Skeletal muscle tissue (tissue), 4 donors: ENCODE data around the gene HOXC11. TPM values are rescaled to one million over a fixed set of nuclear protein-coding genes. Genes with fewer than 3 reads are reported as not detected.

Experiments used
- H3K27ac ChIP-seq: one replicate; pipeline ENCODE4 v1.7.0; 2013; ENCODE audit warnings: mild to moderate bottlenecking, low read depth, low read length, inconsistent platforms
- H3K27me3 ChIP-seq, 3 donors: one replicate each; pipeline ENCODE4 v1.7.0; 2013; ENCODE audit warnings: low read length in 3 of 3; ENCODE audit not compliant: control insufficient read depth in 3 of 3, insufficient read depth in 3 of 3
- H3K36me3 ChIP-seq, 3 donors: one replicate each; pipeline ENCODE4 v1.7.0; 2013; ENCODE audit warnings: low read length in 3 of 3; ENCODE audit not compliant: control insufficient read depth in 3 of 3, insufficient read depth in 3 of 3
- H3K4me1 ChIP-seq, 3 donors: one replicate each; pipeline ENCODE4 v1.7.0; 2013; ENCODE audit warnings: low read length in 3 of 3, mild to moderate bottlenecking in 3 of 3; ENCODE audit not compliant: control insufficient read depth in 3 of 3, insufficient read depth in 3 of 3
- H3K4me3 ChIP-seq, 3 donors: one replicate each; pipeline ENCODE4 v1.7.0; 2013; ENCODE audit warnings: low read length in 3 of 3
- H3K9ac ChIP-seq, 3 donors: one replicate each; pipeline ENCODE4 v1.7.0; 2013; ENCODE audit warnings: low read length in 3 of 3, mild to moderate bottlenecking in 3 of 3, moderate library complexity in 2 of 3, low read depth in 1 of 3
- H3K9me3 ChIP-seq, 3 donors: one replicate each; pipeline ENCODE4 v1.7.0; 2013; ENCODE audit warnings: low read length in 3 of 3; ENCODE audit not compliant: control insufficient read depth in 3 of 3
- total RNA-seq: library from RNA; depleted of rRNA; stranded (reverse); fragments of >200 nt; gene quantifications from one replicate; pipeline ENCODE4 v1.2.3, GENCODE V29; 2014
- donor health status: Osteomylitis.

Gene HOXC11
- total RNA-seq, 1 donor from 2014 or later = 0.52 TPM

GRCh38 chr12:54007538-54008259 is 34.8 kb downstream of the HOXC11 start:
- H3K9ac ChIP-seq = peak overlapping the region in 2 of 3 donors; percentile 57 to 87
- H3K4me1 ChIP-seq = peaks cover 55 to 65% (median 58%) of the 10 kb centered on the region in 3 donors
- H3K27me3 ChIP-seq = peaks cover 0 to 3% (median 2%) of the 10 kb centered on the region in 3 donors
- no peaks in the 10 kb centered on the region for H3K9me3 ChIP-seq
- H3K4me3 ChIP-seq = peak overlapping the region in 2 of 3 donors; percentile 0 to 6
- no peaks in the 10 kb centered on the region for H3K36me3 ChIP-seq
- H3K27ac ChIP-seq = no peak overlapping the region

DNA sequence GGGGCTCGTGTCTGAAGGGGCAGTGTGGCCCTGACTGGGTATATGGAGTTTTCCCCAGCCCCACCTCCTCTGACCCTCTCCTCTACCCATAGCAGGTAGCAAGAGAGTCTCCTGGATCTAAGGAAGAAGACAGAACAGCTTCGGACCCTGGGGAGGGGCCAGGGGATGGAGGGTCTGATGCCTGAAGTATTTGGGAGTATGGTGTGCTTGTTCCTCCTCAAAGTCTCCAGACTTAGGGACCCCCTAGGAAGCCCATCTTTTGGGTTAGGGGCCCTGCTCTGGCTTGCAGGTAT is 35.3 kb downstream of the HOXC11 start:
- Histone ChIP-seq H3K4me3 (peak overlapping the region in 1 of 3 donors; percentile 6), H3K9ac (peak overlapping the region in 2 of 3 donors; percentile 32 to 57), H3K9me3 (no peaks in the 10 kb centered on the region), H3K27me3 (peaks cover 0 to 2% (median 0%) of the 10 kb centered on the region in 3 donors), H3K36me3 (no peaks in the 10 kb centered on the region), H3K4me1 (peaks cover 55 to 65% (median 58%) of the 10 kb centered on the region in 3 donors), H3K27ac (no peak overlapping the region)

DNA sequence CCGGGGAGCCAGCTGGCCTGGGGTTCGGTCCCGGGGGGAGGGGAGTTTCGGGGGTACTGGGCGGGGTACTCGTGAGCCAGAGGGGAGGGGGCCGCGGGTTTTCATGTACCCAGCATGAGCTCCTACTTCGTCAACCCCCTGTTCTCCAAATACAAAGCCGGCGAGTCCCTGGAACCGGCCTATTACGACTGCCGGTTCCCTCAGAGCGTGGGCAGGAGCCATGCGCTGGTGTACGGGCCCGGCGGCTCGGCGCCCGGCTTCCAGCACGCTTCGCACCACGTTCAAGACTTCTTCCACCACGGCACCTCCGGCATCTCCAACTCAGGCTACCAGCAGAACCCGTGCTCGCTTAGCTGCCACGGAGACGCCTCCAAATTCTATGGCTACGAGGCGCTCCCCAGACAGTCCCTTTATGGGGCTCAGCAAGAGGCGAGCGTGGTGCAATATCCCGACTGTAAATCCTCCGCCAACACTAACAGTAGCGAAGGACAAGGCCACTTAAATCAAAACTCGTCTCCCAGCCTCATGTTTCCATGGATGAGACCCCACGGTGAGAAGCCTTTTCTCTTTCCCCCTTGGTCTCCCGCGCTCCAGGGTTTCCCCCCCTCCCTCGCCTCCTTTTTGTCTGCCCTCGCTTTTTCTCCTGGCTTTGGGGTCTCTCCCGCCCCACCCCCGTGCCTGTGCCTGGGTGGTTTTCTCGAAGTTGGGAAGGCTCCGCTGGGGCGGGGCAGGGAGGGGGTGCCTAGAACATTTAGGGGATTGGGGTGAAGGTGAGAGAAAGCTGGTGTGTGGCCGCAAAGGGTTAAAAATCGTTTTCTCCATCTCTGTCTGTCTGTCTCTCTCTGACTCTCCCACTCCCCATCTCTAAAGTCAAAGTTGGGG is 36.5 kb downstream of the HOXC11 start:
- Histone ChIP-seq H3K27me3 (peaks cover 0 to 2% (median 0%) of the 10 kb centered on the region in 3 donors), H3K36me3 (no peaks in the 10 kb centered on the region), H3K27ac (peak overlapping the region; percentile 75), H3K9me3 (no peaks in the 10 kb centered on the region), H3K9ac (peak overlapping the region; percentile 78 to 85 (median 85)), H3K4me1 (peaks cover 57 to 64% (median 57%) of the 10 kb centered on the region in 3 donors), H3K4me3 (peak overlapping the region; percentile 68 to 78 (median 76))

DNA sequence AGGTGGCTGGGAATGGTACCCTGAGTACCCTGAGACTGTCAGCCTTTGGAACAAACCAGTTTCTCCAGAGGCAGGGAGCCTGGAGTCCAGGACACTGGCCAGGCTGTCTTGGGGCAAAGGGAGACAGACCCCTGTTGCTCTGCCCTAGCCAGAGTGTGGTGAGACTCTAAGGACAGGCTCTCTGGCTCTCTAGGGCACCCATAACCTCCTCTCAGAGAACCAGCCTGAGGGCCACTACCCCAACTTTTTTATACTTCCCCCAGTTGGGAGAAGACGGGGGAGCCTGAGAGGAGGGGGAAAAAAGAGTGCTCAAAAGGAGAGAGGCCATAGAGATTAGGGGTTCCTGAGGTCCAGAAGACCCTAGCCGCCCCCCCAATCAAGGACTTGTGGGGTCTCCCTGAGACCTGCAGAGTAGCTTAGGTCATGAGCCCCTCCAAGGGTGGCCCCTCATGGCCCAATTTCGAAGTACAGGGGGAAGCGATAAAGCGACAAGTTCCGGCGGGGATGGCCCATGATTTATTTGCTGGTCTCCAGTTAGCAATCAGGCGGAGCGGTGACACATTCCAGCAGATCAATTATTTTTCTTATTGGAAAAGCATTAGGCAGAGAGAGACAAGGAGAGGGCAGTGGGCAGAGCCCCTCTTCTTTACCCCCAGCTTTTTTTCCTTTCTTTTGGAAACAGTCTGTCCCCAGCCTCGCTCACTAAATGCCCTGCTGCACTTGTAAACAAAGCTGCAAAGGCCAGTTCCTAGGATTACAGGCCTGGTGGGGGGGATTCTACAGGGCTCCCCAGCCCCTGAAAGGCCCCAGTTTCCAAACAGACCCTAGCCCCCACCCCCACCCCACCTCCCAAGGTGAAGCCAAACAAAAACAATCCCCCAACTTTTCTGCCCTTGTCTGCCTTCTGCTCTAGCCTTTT is 37.4 kb downstream of the HOXC11 start:
- Histone ChIP-seq H3K27ac (peak overlapping the region; percentile 75), H3K36me3 (no peaks in the 10 kb centered on the region), H3K4me3 (peak overlapping the region; percentile 68 to 78 (median 76)), H3K9me3 (no peaks in the 10 kb centered on the region), H3K27me3 (peaks cover 0 to 2% (median 0%) of the 10 kb centered on the region in 3 donors), H3K4me1 (peaks cover 58 to 63% (median 59%) of the 10 kb centered on the region in 3 donors), H3K9ac (peak overlapping the region; percentile 78 to 85 (median 85))

DNA sequence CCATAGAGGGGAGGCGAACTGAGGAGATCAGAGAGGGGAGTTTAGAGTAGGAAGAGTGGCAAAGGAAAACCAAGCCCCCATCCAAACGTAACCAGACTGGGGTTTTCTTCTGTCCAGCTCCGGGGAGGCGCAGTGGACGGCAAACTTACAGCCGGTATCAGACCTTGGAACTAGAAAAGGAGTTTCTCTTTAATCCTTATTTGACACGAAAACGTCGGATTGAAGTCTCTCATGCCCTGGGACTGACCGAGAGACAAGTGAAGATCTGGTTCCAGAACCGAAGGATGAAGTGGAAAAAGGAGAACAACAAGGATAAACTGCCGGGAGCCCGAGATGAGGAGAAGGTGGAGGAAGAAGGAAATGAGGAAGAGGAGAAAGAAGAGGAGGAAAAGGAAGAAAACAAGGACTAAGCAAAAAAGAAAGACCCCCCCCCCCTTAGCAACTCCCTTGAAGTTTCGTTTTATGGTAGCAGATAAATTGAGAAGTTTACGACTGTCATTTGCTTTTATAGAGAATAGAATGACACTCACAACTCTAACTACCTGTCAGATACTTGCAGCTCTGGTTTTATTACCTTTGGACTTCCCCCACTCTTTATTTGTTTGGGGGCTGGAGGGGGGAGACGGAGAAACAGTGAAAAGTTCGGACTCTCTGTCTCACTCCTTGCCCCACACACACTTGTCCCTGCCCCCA is 38.2 kb downstream of the HOXC11 start:
- Histone ChIP-seq H3K27ac (peak overlapping the region; percentile 75), H3K9ac (peak overlapping the region; percentile 61 to 85 (median 78)), H3K27me3 (peaks cover 0 to 2% (median 0%) of the 10 kb centered on the region in 3 donors)

GRCh38 chr12:54011665-54012532 is 39.0 kb downstream of the HOXC11 start:
- H3K27me3 ChIP-seq = peaks cover 0 to 2% (median 0%) of the 10 kb centered on the region in 3 donors
- H3K9ac ChIP-seq = peak overlapping the region; percentile 33 to 85 (median 78)
- H3K36me3 ChIP-seq = no peaks in the 10 kb centered on the region
- no peaks in the 10 kb centered on the region for H3K9me3 ChIP-seq
- peak overlapping the region; percentile 75 for H3K27ac ChIP-seq
- peaks cover 49 to 62% (median 54%) of the 10 kb centered on the region in 3 donors for H3K4me1 ChIP-seq
- H3K4me3 ChIP-seq = peak overlapping the region in 1 of 3 donors; percentile 48

More for the DNA sequence above, 38.2 kb downstream of the HOXC11 start:
- peak overlapping the region in 2 of 3 donors; percentile 23 to 48 for H3K4me3 ChIP-seq
- H3K4me1 ChIP-seq = peaks cover 54 to 67% (median 62%) of the 10 kb centered on the region in 3 donors
- H3K36me3 ChIP-seq = no peaks in the 10 kb centered on the region
- no peaks in the 10 kb centered on the region for H3K9me3 ChIP-seq

DNA sequence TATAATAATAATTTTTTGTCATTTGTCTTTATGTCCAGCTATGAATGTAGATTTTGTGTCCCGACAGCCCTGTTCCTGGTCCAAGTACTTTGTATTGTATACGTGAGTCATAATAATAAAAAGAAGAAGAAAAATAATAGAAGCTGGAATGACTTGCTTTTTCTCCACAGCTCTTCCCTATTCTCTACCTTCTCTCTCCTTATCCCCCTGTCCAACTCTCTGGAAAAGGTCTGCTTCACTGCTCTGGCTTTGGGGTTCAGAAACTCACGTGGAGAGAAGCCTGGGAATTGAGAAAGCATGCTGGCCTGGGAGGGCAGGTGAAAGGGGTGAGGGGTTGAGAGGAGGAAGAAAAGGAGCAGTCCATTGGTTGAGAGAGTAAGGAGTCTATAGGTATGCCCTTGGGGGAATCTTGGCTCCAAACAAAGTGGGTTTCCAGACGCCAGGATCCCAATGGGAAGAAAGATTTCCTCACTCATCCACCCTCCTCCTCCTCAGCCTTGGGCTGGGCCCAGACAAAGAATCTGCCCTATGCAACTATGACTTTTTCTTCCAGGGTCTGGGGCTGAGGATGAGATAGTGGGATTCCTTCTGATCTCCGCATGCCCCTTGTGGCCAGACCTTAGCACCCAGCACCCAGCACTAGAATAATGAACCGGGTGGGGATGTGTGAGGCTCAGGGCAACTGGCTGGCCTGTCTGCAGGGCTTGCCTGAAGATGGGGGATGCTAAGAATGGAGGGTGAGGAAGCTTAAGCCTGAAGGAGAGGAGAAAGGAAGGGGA is 39.9 kb downstream of the HOXC11 start:
- peaks cover 40 to 54% (median 47%) of the 10 kb centered on the region in 3 donors for H3K4me1 ChIP-seq
- H3K9me3 ChIP-seq = no peaks in the 10 kb centered on the region
- H3K36me3 ChIP-seq = no peaks in the 10 kb centered on the region
- no peak overlapping the region for H3K4me3 ChIP-seq
- H3K27me3 ChIP-seq = peaks cover 0 to 2% (median 0%) of the 10 kb centered on the region in 3 donors
- H3K9ac ChIP-seq = peak overlapping the region; percentile 7 to 89 (median 33)
- peak overlapping the region; percentile 93 for H3K27ac ChIP-seq
